HFFc6 (cell line): ENCODE measurements around the gene FGF4. TPM values are rescaled to one million over a fixed set of nuclear protein-coding genes. Genes with fewer than 3 reads are reported as not detected.

Source experiments
- DNase-seq: peaks from one replicate; pipeline ENCODE4 v3.0.0-alpha.2; 2018
- H3K27ac Mint-ChIP-seq: 2 replicates; pipeline ENCODE4 v1.8.0; 2020; ENCODE audit warnings: mild to moderate bottlenecking, mixed read lengths
- H3K27me3 Mint-ChIP-seq: 2 replicates; pipeline ENCODE4 v1.8.0; 2021; ENCODE audit warnings: mild to moderate bottlenecking, moderate library complexity, mixed read lengths; ENCODE audit not compliant: insufficient read depth
- H3K36me3 Mint-ChIP-seq: 2 replicates; pipeline ENCODE4 v1.8.0; 2021; ENCODE audit warnings: low read depth, mixed read lengths
- H3K4me1 Mint-ChIP-seq: 2 replicates; pipeline ENCODE4 v1.8.0; 2020; ENCODE audit warnings: low read depth, mixed read lengths
- H3K4me3 Mint-ChIP-seq: 2 replicates; pipeline ENCODE4 v1.8.0; 2020; ENCODE audit warnings: mild to moderate bottlenecking, moderate library complexity, mixed read lengths
- H3K9me3 Mint-ChIP-seq: 2 replicates; pipeline ENCODE4 v1.8.0; 2020; ENCODE audit warnings: mild to moderate bottlenecking, mixed read lengths
- CTCF ChIP-seq: fragments of 200-600 bp; sonication (generic); IDR thresholded peaks from 2 replicates; pipeline ENCODE4 v1.5.0; 2021; ENCODE audit warnings: antibody characterized with exemption, mild to moderate bottlenecking
- total RNA-seq, 6 experiments: library from RNA; stranded (reverse); fragmentation: NEBNext Ultra II Directional; extraction: Animal tissue kit (Norgen Biotek cat#: 25700); gene quantifications; 2 replicates in 1 of 6; 3 replicates in 5 of 6; pipeline ENCODE4 v1.2.3, GENCODE V29; 2021

FGF4 gene
- total RNA-seq, 6 experiments from 2014 or later, result not detected

- Mint-ChIP-seq H3K9me3 (no peaks in the 10 kb centered on the region), H3K27me3 (peaks cover 20% of the 10 kb centered on the region), H3K4me3 (no peak overlapping the region), H3K27ac (no peak overlapping the region), H3K36me3 (no peaks in the 10 kb centered on the region), H3K4me1 (peaks cover 8% of the 10 kb centered on the region)
- no peak for DNase-seq
- TF ChIP-seq CTCF, result no peak
These were observed 26.5 kb downstream of the FGF4 start for GRCh38 chr11:69748637-69749036.

GRCh38 chr11:69746752-69747742 is 28.1 kb downstream of the FGF4 start:
- Mint-ChIP-seq H3K9me3 (no peaks in the 10 kb centered on the region), H3K4me3 (no peak overlapping the region), H3K4me1 (peaks cover 8% of the 10 kb centered on the region), H3K27ac (no peak overlapping the region), H3K36me3 (no peaks in the 10 kb centered on the region), H3K27me3 (peaks cover 30% of the 10 kb centered on the region)
- no peak for DNase-seq
- TF ChIP-seq CTCF, result no peak

- TF ChIP-seq CTCF, result no peak
- H3K36me3 Mint-ChIP-seq, result no peaks in the 10 kb centered on the region
- no peak overlapping the region for H3K4me3 Mint-ChIP-seq
- peaks cover 8% of the 10 kb centered on the region for H3K4me1 Mint-ChIP-seq
- H3K27me3 Mint-ChIP-seq, result peaks cover 30% of the 10 kb centered on the region
- H3K27ac Mint-ChIP-seq, result no peak overlapping the region
- H3K9me3 Mint-ChIP-seq, result no peaks in the 10 kb centered on the region
- no peak for DNase-seq
These were observed 29.0 kb downstream of the FGF4 start for GRCh38 chr11:69746140-69746539.

- no peaks in the 10 kb centered on the region for H3K36me3 Mint-ChIP-seq
- H3K27me3 Mint-ChIP-seq, result peaks cover 31% of the 10 kb centered on the region
- TF ChIP-seq CTCF, result no peak
- H3K9me3 Mint-ChIP-seq, result no peaks in the 10 kb centered on the region
- no peak for DNase-seq
- peaks cover 8% of the 10 kb centered on the region for H3K4me1 Mint-ChIP-seq
- no peak overlapping the region for H3K4me3 Mint-ChIP-seq
- no peak overlapping the region for H3K27ac Mint-ChIP-seq
These were observed 29.9 kb downstream of the FGF4 start for GRCh38 chr11:69745201-69745600.

GRCh38 chr11:69744435-69744834 is 30.7 kb downstream of the FGF4 start:
- Mint-ChIP-seq H3K27me3 (peaks cover 26% of the 10 kb centered on the region), H3K4me3 (no peak overlapping the region), H3K4me1 (peaks cover 8% of the 10 kb centered on the region), H3K36me3 (no peaks in the 10 kb centered on the region), H3K9me3 (peaks cover 2% of the 10 kb centered on the region), H3K27ac (no peak overlapping the region)
- no peak for TF ChIP-seq CTCF
- DNase-seq, result no peak
